ENCODE measurements around the gene MED10. TPM values are rescaled to one million over a fixed set of nuclear protein-coding genes. Genes with fewer than 3 reads are reported as not detected.

The MED10 gene
- polyA plus RNA-seq, 1 of the 3 experiments (the other 2 are of a cell fraction) = 75.9 TPM

- Histone ChIP-seq H3K9ac (no peak overlapping the region), H3K4me1 (ENCODE audit: control insufficient read depth in 1 of 2, insufficient read depth in 2 of 2, low read depth in 1 of 2, low read length in 1 of 2) (peaks cover 0 to 6% of the 10 kb centered on the region in 2 experiments; a peak in 1 of 4 replicates), H3K4me2 (no peak overlapping the region), H3K9me3 (no peaks in the 10 kb centered on the region), H3K9me2 (no peaks in the 10 kb centered on the region), H3F3A (replicated peaks; ENCODE audit: insufficient read depth) (no peaks in the 10 kb centered on the region), H3K27me3 (ENCODE audit: insufficient read depth) (no peaks in the 10 kb centered on the region), H3K36me3 (replicated peaks in 1 of 2; ENCODE audit: control insufficient read depth in 1 of 2, insufficient read depth in 2 of 2, low read length in 1 of 2) (no peaks in the 10 kb centered on the region), H3K4me3 (ENCODE audit: low read depth in 2 of 2, low read length in 1 of 2) (no peak overlapping the region), H3K27ac (ENCODE audit: low read depth in 2 of 2, low read length in 1 of 2) (no peak overlapping the region), H2AFZ (ENCODE audit: low read depth) (no peak overlapping the region), H4K20me1 (ENCODE audit: insufficient read depth) (no peaks in the 10 kb centered on the region), H3K79me2 (ENCODE audit: insufficient read depth) (no peaks in the 10 kb centered on the region)
- ChIA-PET POLR2A (interaction anchor here (0.6 kb wide), 1 partner anchor 68 kb away, joined by 3 read pairs; no protein-coding TSS in a partner anchor), CTCF (interaction anchor here (1.2 kb wide), 1 partner anchor 8 kb away, joined by 4 read pairs; no protein-coding TSS in a partner anchor)
- no peak for DNase-seq
- TF ChIP-seq RFX5 (IDR thresholded peaks at IDR 0.05; ENCODE audit: low read length) (no peak), JUND (IDR thresholded peaks at IDR 0.05) (no peak), CHD2 (IDR thresholded peaks at IDR 0.05; ENCODE audit: low read length, partially characterized antibody) (no peak), MXI1 (IDR thresholded peaks at IDR 0.05; ENCODE audit: low read depth, low read length) (no peak), MAX (IDR thresholded peaks at IDR 0.05; ENCODE audit: low read depth) (no peak), FOSL2 (IDR thresholded peaks at IDR 0.05; ENCODE audit: borderline replicate concordance, low read depth) (no peak), USF2 (IDR thresholded peaks at IDR 0.05; ENCODE audit: borderline replicate concordance, low read depth, low read length) (no peak), RAD21 (IDR thresholded peaks at IDR 0.05; ENCODE audit: low read length) (no peak), ELF1 (IDR thresholded peaks at IDR 0.05) (no peak), CTCF (IDR thresholded peaks at IDR 0.05) (no peak), GATA2 (CRISPR knock-in tag; IDR thresholded peaks at IDR 0.05) (no peak), POLR2AphosphoS5 (IDR thresholded peaks at IDR 0.05; ENCODE audit: low read depth, low read length) (no peak), TAF1 (IDR thresholded peaks at IDR 0.05; ENCODE audit: borderline replicate concordance, low read depth, low read length) (no peak), SIN3A (IDR thresholded peaks at IDR 0.05; ENCODE audit: borderline replicate concordance, low read depth, low read length) (no peak), SMC3 (IDR thresholded peaks at IDR 0.05; ENCODE audit: low read depth, low read length) (no peak), PBX3 (IDR thresholded peaks at IDR 0.05) (no peak)
- WGBS (ENCODE audit: low lambda C conversion rate) = 64% methylated on average over 7 of the region's 19 CpGs
Measured at GRCh38 chr5:6349387-6349786, 29.0 kb downstream of the MED10 start.

All from SK-N-SH (cell line).